C1 segment of cervical spinal cord (tissue), 14 donors: ENCODE results near the gene EFHC2.
A peak's percentile ranks its signal among the peaks of the same experiment; 100 is the strongest.

ENCODE experiments used
- DNase-seq, 14 donors: peaks; one replicate each; lab custom pipeline; 2025; lab: John Stamatoyannopoulos, UW

The EFHC2 gene, protein sequence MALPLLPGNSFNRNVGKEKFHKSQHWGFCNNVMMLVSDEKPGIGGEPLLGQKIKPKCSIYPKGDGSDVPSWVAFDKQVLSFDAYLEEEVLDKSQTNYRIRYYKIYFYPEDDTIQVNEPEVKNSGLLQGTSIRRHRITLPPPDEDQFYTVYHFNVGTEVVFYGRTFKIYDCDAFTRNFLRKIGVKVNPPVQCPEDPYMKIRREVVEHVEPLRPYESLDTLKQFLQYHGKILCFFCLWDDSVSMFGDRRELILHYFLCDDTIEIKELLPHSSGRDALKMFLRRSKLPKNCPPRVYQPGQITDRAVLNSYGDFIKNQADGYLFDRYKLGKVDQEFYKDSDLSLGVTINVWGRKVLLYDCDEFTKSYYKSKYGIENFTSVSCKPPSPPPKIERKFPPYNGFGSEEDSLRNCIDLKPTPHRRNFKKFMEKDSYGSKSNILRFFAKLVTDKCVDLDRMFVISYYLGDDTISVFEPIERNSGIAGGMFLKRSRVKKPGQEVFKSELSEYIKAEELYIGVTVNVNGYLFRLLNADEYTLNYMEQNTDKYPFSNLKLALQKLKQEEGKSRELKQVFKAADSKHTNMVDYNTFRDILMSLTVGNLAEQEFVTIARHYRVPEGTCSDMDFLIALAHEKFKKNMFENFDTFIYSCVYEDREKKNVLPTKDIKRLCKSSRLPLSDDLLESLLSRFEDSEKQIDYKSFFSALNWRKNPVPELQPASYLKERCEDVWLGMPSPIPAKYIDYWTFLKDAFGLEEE

DNA sequence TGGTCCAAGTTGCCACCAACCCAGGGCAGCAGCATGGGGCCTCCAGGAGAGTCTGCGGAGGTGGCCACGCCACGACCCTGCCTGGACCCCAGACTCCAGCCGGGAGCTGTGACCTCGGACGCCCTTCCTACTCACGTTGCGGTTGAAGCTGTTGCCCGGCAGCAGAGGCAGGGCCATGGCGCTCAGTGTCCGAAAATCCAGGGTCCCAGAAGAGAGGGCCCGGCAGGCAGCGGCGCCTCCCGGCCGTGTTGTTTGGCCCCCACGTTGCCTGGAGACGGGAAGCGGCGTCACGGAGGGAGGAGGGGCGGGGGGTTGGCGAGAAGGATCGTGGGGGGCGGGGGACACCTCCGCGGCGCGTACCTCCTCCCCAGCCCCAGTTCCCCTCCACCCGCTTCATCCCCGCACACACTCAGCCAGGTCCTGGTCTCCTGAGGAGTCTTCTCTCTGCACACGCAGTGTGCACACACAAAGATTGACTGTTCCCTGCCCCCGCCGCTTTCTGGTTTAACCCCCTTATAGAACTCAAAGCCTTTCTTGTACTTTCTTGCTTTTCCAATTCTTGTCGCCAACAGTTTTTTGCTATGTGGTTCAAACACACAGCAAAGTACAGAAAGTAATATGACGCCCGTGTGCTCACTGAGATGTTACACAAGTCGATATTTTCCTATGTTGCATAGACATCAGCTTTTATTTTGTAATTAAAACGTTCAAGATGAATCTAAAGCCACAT, at the start of gene EFHC2:
Gene EFHC2, minus strand, starts transcription at position 261 of the 730 bp plus-strand sequence. Its CDS starts 84 bp downstream, at position 177.
- peak in 3 of 14 donors; percentile 3 to 13 (median 4) for DNase-seq

DNA sequence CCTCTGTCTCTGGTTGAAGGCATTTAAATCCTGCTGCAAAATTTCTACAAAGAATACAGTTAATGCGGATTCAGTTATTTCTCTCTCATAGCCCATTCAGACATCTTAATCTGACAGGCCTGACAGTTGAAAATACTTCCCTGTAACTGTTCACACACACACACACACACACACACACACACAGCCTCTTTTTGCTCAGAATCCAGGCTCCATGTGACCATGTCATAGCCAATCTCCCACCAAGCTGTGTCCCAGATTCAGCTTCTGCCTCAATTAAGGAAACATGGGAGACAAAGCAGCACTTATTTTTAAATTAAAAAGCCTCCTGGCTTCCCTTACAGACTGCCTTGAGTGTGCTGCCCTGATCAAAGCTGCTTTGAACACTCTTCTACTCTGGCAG, 49.3 kb upstream of the EFHC2 start:
- peak in 6 of 14 donors; percentile 0 to 5 (median 1) for DNase-seq

DNA sequence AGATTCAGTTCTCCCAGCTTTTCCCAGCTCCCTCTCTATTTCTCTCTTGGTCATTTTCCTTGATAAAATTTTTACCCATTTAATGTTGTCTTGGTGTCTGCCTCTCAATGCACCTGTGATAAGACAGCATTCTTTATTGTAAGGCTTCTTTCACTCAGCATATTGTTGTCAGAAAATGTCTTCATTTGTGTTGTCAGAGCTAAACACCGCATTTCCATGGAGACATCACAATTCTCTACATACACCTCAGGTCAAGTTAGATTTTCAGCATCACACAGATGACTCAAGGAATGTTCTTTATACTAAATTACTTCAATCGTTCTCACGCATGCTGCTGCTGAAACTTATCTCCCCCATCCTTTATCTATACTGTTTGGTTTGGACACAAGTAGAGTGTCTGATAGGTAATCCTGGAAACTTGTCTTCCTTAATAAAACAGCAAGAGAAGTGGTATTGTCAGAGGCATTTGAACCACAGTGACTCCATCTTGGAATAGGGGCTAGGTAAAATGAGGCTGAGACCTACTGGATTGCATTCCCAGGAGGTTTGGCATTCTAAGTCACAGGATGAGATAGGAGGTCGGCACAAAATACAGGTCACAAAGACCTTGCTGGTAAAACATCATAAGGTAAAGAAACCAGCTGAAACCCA, 41.3 kb upstream of the EFHC2 start:
- no peak for DNase-seq

DNA sequence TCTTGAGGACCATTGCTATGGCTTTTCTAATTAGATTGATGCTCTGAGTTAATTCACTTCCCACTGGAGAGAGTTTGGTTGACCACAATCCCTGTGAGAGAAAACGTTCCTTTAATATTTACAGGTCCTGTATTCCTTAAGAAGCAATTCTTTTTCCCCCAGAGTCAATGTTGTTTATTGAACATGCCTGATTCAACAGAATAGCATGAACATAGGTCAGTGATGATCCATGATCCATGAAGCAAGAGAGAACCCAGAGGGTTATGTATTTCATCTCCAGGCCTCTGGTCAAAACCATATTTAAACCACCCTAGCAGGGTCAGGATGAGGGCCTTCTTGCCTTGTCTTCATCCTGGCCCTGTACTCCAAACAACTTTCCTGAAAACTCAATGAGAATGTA, 39.4 kb upstream of the EFHC2 start:
- DNase-seq = no peak

DNA sequence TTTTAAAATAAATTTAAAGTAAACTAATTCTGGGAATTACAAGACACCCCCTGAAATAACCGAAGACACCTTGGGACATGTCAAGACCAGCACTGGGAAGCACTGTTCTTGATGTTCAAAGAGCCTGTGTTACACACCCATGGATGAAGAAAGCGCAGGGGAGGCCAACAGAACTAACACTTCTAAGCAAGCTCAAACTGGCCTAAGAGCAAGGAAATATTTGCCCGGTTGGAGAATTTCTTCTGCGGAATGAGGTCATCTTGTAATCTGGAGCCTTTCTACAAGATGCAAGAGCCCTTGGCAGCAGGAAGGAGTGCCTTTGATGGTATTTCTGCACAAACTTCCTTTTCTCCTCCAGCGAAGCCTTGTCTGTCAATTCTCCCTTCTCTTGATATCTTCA, 9.3 kb upstream of the EFHC2 start:
- no peak for DNase-seq

DNA sequence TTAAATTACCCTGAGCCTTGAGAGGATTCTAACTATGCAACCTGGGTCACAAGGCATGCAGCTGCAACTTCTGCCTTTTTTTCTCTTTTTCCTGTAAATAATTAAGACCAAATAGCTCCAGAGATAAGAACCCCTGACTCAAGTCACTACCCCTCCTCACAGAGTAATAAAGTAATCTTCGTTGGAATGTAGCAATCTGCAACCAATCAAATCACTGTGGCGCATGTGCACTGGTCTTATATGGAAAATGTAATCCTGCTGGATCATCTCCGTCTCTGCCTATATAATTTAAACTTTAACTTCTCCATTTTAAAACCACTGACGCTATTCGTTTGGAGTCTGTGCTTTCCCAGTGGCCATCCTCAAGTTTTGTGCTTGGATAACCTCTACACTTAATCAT, 6.1 kb upstream of the EFHC2 start:
- DNase-seq = no peak

DNA sequence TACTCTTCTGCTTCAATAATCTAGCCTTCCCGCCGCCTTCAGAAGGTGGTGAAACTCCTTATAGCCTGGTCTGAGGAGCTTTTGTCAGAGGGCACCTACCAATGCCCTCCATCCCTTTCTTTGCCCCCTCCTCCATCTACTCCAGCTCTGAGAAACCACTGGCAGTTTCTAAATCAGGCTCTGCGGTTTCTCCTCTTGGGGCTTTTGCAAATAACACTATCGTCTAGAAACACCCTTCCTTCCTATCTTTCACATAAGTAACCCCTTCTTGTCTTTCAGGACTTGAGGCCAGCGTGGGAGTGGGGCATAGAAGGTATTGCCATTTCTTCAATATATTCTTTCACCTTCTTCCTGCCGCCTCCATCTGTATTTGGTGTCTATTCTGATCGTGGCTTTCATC, 1.2 kb upstream of the EFHC2 start:
- no peak for DNase-seq

DNA sequence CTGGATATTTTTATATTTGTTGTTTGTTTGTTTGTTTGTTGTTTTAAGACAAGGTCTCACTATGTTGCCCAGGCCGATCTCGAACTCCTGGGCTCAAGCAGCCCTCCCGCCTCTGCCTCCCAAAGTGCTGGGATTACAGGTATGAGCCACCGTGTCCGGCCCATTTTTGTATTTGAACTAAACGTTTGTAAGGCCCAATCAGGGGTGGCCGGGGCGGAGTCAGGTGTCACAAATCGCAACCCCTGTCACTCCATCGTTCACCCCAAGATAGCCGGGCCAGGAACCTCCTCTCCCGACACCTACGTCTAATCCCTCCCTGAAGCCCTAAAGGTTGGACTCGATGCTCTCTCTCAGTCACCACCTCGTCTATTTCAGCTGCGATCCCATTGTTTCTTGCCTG, 722 bp upstream of the EFHC2 start:
- peak in 2 of 14 donors; percentile 0 for DNase-seq

DNA sequence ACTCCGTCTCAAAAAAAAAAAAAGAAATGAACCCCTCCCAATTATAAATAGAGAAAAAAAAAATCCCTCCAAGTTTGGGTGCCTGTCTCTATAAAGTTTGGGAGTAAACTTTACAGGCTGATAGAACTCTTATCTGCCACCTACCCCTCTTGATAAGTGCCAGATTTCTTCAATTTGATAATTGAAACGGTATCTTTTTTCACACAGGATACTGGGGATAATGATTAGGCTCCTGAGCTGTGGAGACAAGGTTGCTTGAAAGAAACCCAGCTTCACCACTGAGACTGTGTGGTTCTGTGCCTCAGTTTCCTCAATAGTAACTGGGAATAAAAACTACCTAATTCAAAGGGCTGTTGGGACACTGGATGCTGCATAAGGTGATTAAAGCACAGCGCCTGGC, 606 bp downstream of the EFHC2 start:
- no peak for DNase-seq

DNA sequence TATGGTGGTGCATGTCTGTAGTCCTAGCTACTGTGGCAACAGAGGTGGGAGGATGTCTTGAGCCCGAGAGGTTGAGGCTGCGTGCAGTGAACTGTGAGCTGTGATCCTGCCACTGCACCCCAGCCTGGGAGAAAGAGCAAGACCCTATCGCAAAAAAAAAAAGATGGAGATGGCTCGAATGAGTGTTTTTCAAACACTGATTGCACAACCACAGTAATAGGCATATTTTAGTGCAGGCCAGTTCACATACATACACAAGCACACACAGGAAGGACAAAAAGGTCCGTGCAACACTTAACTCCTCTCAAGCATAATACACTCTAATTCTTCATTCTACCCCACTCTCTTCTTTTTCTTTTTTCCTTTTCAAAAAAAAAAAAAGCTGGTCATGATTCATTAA, 5.1 kb downstream of the EFHC2 start:
- DNase-seq = no peak

DNA sequence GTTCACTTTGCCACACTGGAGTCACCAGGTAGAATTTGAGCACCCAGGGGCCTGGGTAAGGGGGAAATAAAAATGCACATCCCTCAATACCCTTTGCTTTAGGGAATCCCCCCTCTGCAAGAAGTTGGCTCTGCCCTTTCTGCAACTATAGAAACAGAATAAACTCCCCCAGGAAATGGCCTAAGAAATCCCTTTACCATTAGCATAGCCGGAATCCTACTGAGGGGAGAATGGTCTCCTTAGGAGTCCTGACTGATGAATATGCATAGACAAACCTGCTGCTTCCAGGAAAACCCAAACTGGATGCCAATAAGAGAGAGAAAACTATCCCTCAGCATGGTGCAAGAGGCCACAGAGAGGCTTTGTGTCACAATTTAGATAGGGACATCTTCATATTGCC, 11.0 kb downstream of the EFHC2 start:
- no peak for DNase-seq

DNA sequence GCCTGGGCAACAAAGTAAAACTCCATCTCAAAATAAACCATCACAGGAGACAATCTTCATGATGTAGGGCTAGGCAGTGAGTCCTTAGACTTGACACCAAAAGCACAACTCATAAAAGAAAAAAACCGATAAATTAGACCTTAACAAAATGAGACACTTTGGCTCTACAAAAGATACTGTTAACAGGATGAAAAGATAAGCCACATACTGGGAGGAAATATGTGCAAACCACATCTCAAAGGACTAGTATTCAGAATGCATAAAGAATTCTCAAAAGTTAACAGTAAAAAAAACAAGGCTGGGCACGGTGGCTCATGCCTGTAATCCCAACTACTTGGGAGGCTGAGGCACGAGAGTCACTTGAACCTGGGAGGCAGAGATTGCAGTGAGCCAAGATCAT, 13.2 kb downstream of the EFHC2 start:
- DNase-seq = no peak

DNA sequence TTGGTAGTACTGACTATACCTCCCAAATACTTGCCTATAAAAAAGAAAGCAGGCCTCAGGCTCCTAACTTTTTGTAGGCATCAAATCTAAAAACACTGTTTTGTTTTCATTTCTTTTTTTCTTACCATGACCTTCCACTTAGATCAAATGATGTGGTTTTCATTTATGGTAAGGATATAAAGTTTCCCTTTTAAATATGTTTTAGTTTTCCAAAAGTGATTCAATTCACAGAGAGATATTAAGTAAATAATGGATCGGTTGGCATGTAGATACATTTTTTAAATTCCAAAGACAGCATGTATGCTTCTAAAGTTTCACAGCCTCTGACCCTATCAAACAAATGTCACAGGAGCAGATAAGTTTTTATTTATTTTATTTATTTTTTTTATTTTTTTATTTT, 23.9 kb downstream of the EFHC2 start:
- no peak for DNase-seq

DNA sequence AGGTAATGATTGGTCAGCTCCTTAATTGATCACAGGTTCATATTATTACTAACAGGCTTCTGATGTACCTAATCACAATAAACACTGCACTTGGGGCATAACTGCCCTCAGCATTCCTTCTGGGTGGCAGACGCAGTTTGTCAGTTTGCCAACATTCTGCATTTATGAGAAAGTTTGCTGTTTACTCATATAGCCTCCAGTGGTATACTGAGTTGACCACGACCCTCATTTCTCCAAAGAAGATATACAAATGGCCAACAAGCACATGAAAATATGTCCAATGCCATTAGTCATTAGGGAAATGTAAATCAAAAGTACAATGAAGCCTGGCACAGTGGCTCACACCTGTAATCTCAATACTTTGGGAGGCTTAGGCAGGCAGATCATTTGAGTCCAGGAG, 26.3 kb downstream of the EFHC2 start:
- DNase-seq = no peak

DNA sequence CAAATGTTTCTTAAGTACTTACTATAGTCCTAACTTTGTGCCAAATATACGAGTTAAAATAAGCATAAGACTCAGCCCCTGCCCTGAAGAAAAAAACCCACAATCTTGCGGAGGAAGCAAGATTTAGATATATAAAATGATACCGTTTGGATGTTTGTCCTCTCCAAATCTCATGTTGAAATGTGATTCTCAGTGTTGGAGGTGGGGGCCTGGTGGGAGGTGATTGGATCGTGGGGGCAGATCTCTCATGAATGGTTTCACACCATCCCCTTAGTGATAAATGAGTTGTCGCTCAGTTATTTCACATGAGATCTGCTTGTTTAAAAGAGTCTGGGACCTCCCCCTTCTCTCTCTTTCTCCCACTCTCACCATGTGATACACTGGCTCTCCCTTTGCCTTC, 28.7 kb downstream of the EFHC2 start:
- no peak for DNase-seq

DNA sequence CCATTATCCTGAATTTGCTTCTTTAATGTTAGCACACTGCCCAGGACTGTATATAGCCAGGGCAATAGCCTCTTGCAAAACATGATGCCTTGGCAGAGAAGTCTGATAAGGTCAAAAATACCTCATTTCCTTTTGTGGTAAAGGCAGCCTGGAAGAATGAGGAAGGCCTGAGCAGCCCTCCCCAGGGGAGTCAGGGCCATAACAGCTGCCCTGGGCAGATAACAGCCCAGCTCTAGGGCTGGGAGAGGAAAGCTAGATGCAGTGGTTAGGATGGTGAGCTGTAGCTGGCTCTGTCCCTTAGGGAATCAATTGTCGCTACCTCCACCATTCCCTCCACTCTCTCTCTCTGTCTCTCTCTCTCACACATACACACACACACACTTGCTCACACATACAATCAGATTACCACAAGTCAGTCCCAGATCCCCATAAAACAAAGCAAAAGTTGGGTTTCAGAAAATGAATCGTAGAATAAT, 29.2 kb downstream of the EFHC2 start:
- DNase-seq = peak in 3 of 14 donors; percentile 3 to 14 (median 6)

DNA sequence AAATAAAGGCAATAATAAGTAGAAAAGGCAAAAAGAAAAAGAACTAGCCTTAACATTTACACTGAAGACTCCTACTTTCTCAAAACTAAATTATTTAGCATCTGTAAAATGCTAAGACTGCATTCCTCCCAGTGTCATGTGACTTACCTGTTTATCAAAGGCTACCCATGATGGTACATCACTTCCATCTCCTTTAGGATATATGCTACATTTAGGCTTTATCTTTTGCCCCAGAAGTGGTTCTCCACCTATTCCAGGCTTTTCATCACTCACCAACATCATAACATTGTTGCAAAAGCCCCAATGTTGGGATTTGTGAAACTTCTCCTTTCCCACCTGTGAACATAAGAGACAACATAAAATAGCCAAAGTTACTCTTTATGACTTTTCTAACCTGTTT, 31.1 kb downstream of the EFHC2 start:
- DNase-seq = no peak

DNA sequence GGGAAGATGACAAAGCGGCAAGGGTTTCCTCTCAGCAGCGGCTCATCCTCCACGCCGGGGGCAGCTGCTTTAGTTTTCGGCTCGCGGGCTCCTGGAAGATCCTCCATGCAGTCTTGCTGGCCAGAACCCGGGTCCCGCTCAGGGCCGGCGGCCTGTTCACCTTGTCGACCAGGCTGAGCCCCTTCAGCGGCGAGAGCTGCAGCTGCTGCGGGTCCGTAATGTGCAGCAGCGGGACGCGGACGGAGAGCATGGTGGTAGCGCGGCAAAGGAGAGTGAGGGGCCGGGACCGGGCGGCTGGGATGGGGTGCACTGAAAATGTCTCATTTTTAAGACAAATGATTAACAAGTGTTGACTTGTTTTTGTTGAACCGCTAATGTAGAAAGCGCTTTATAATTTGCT, 33.2 kb downstream of the EFHC2 start:
- DNase-seq = no peak

DNA sequence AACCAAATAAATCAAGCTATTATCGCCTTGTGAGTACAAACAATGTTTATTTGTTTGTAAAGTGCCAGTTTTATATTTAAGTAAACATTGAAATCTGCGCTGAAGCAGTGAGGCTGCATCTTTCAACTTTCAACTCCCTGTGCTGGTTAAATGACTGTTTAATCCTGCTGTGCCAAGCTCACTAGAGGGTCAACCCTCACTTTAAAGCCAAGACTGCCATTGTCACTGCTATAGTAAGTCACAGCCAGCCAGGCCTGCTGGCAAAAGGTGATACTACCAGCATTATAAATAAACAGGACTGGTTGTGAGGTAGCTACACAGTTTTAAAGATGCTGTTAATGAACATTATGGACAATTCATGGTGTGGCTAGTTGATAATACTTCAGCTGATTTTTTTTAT, 34.6 kb downstream of the EFHC2 start:
- DNase-seq = no peak

DNA sequence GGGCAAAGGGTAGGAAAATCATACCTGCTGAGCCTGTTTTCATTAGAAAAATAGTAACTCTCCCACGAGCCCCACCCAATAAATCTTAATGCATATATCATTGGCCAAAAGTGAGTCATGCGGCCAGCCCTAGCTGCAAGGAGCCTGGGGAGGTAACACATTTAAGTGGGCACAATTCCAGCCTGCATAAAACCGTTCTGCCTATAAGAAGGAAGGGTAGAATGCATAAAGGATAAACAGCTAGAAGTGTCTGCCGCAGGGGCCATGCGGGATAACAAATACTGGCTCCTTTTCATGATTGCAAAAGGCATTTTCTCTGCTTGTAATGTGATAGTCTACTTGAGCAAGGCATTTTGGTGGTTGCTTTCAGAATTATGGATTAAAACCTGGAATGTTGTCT, 37.1 kb downstream of the EFHC2 start:
- DNase-seq = no peak

DNA sequence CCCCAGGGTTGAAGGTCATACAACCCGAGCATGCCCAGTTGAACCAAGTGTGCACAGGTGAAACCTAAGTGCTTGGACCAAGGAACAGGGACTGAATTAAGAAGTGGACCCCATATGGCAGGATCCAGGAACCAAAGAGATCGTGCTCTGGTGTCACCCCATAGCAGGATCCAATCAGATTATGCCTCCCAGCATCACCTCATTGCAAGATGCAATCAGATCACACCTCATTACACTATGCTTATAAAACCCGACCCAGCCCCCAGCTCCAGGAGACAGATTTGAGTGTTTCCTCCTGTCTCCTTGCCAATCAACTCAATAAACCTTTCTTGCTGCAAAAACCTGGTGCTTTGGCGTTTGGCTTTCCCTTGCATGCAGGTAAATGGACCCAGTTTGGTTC, 37.6 kb downstream of the EFHC2 start:
- no peak for DNase-seq

DNA sequence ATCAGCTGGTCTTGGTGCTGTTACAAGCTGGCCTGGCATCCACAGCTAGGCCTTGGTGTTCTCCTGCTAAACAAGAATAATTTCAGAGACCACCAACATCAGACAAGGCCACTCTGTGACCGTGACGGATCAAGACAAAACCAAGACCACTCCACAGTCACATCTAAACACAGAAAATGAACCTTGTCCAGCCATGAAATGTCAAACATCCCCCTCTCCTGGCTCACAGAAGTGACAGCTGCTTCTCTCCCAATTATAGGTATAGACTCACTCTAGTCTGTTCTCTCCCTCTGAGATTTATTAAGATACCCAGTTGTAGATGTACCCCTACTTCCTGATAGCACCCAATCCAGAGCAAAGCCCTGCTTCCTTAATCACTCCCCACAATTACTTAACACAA, 40.4 kb downstream of the EFHC2 start:
- DNase-seq = no peak
